Activated B cell treated with CpG ODN at 0.5 μM for 24 hours (primary cell): ENCODE measurements around the gene SHISAL1. TPM values are rescaled to one million over a fixed set of nuclear protein-coding genes. Genes with fewer than 3 reads are reported as not detected.

Experiments used
- ATAC-seq: fragments of 200-7000 bp; cut with Tn5 transposase; one replicate; pipeline ENCODE4 v1.10.0; 2021; ENCODE audit warnings: low read depth, mild to moderate bottlenecking, moderate library complexity
- CTCF ChIA-PET: fragments of 350-600 bp; sonication (Branson Sonifier 250); formaldehyde crosslinking; loops from one replicate; lab custom pipeline; 2021; ENCODE audit warnings: antibody characterized with exemption; lab: Charles Lee
- POLR2A ChIA-PET: fragments of 350-600 bp; sonication (Branson Sonifier 250); formaldehyde crosslinking; loops from one replicate; lab custom pipeline; 2021; ENCODE audit warnings: antibody characterized with exemption; lab: Charles Lee
- DNase-seq: peaks from one replicate; pipeline ENCODE4 v3.0.0; 2022
- H3K27ac Mint-ChIP-seq: one replicate; pipeline ENCODE4 v1.8.0; 2020; ENCODE audit warnings: mixed read lengths
- H3K27me3 Mint-ChIP-seq: one replicate; pipeline ENCODE4 v1.8.0; 2021; ENCODE audit warnings: mixed read lengths
- H3K36me3 Mint-ChIP-seq: one replicate; pipeline ENCODE4 v1.8.0; 2021; ENCODE audit warnings: low read depth, mixed read lengths
- H3K4me1 Mint-ChIP-seq: one replicate; pipeline ENCODE4 v1.8.0; 2021; ENCODE audit warnings: mixed read lengths
- H3K4me3 Mint-ChIP-seq: one replicate; pipeline ENCODE4 v1.8.0; 2020; ENCODE audit warnings: mild to moderate bottlenecking, mixed read lengths
- H3K9me3 Mint-ChIP-seq: one replicate; pipeline ENCODE4 v1.8.0; 2020; ENCODE audit warnings: mixed read lengths
- CTCF ChIP-seq: fragments of 200-600 bp; IDR thresholded peaks from one replicate; pipeline ENCODE4 v1.8.0; 2022; ENCODE audit warnings: antibody characterized with exemption, mild to moderate bottlenecking
- intact Hi-C: fragments of 100-400 bp; cut with micrococcal nuclease; formaldehyde crosslinking; loops from one replicate; pipeline ENCODE4 v1.15.1; 2024
- total RNA-seq: library from RNA; stranded (reverse); gene quantifications from 2 replicates; pipeline ENCODE4 v1.2.3, GENCODE V29; 2022

SHISAL1 gene
- total RNA-seq, 1 donor from 2014 or later: not detected

DNA sequence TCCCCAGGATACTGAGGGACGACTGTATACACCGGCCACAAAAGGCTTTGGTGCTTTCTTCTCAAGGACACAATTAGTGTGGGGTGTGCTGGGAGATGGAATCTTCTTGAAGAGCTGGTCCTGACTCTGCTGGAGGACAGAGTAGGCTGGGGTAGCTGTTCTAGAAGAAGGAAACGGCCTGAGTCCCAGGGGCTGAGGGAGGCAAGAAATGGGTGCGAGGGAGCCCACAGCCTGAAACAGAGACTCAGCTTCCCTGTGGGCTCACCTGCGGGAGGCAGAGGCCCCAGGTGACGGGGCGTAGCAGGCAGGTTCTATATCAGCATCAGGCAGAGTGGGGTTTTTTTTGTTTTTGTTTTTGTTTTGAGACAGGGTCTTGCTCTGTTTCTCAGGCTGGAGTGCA is 95.4 kb downstream of the SHISAL1 start:
- ATAC-seq: no peak
- ChIA-PET CTCF (no interaction called here), POLR2A (no interaction called here)
- Mint-ChIP-seq H3K4me3 (no peak overlapping the region), H3K36me3 (no peaks in the 10 kb centered on the region), H3K27ac (no peak overlapping the region), H3K9me3 (no peaks in the 10 kb centered on the region), H3K4me1 (no peaks in the 10 kb centered on the region), H3K27me3 (no peaks in the 10 kb centered on the region)
- DNase-seq: no peak
- no peak for TF ChIP-seq CTCF
- intact Hi-C loops: no loop called here

- Mint-ChIP-seq H3K27me3 (no peaks in the 10 kb centered on the region), H3K4me3 (no peak overlapping the region), H3K9me3 (no peaks in the 10 kb centered on the region), H3K36me3 (peaks cover 4% of the 10 kb centered on the region), H3K4me1 (peaks cover 5% of the 10 kb centered on the region), H3K27ac (no peak overlapping the region)
- ChIA-PET CTCF (no interaction called here), POLR2A (no interaction called here)
- intact Hi-C loops: no loop called here
- no peak for DNase-seq
- no peak for ATAC-seq
- TF ChIP-seq CTCF: no peak
These were observed 97.5 kb downstream of the SHISAL1 start for GRCh38 chr22:44215287-44215686.

GRCh38 chr22:44214764-44215163 is 98.0 kb downstream of the SHISAL1 start:
- no peak overlapping the region for H3K4me3 Mint-ChIP-seq
- no peak overlapping the region for H3K27ac Mint-ChIP-seq
- ATAC-seq (no peak), DNase-seq (no peak)
- H3K27me3 Mint-ChIP-seq: no peaks in the 10 kb centered on the region
- H3K9me3 Mint-ChIP-seq: peaks cover under 1% of the 10 kb centered on the region
- ChIA-PET POLR2A (no interaction called here), CTCF (no interaction called here)
- intact Hi-C loops: no loop called here
- H3K36me3 Mint-ChIP-seq: peaks cover 9% of the 10 kb centered on the region
- TF ChIP-seq CTCF: no peak
- H3K4me1 Mint-ChIP-seq: peaks cover 5% of the 10 kb centered on the region

DNA sequence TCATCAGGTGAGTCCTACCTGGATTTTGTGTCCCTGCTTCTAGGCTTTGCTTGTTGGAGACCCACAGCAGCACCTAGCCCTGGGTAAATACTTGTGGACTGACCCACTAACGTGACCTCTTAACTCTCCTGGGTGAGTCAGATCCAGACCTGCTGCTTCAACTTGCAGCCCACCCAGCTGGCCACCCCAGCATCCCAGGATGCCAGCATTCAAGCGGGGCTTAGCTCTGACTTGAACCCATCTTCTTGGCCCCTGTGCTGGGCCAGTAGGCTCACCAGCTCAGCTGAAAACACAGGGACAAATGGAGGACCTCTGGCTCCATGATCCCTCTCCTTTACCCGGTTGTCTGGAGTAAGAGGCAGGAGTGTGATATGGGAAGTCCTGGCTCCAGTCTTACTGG is 98.6 kb downstream of the SHISAL1 start:
- CTCF ChIA-PET: no interaction called here

DNA sequence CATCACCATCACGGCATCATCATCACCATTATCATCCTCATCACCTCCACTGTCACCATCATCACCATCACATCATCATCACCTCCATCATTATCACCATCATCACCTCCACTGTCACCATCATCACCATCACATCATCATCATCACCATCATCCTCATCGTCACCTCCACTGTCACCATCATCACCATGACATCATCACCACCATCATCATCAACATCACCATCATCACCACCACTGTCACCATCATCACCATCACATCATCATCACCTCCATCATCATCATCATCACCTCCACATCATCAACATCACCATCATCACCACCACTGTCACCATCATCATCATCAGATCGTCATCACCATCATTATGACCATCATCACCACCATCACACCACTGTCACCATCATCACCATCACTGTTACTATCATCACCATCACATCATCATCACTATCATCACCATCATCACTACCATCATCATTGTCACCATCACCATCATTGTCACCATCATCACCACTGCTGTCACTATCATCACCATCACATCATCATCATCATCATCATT is 99.2 kb downstream of the SHISAL1 start:
- TF ChIP-seq CTCF: no peak
- Mint-ChIP-seq H3K36me3 (peaks cover 12% of the 10 kb centered on the region), H3K9me3 (peaks cover 4% of the 10 kb centered on the region), H3K4me3 (no peak overlapping the region), H3K27ac (no peak overlapping the region), H3K27me3 (no peaks in the 10 kb centered on the region), H3K4me1 (peaks cover 14% of the 10 kb centered on the region)
- DNase-seq: no peak
- intact Hi-C loops: no loop called here
- POLR2A ChIA-PET: no interaction called here
- no peak for ATAC-seq
- CTCF ChIA-PET: no interaction called here

More for the DNA sequence above, 98.6 kb downstream of the SHISAL1 start:
- no peak for TF ChIP-seq CTCF
- Mint-ChIP-seq H3K4me3 (no peak overlapping the region), H3K9me3 (peaks cover 4% of the 10 kb centered on the region), H3K36me3 (peaks cover 12% of the 10 kb centered on the region), H3K27me3 (no peaks in the 10 kb centered on the region), H3K4me1 (peaks cover 9% of the 10 kb centered on the region), H3K27ac (no peak overlapping the region)
- ATAC-seq (no peak), DNase-seq (no peak)
- intact Hi-C loops: no loop called here
- POLR2A ChIA-PET: no interaction called here
